ENCODE measurements around the gene SUCO. TPM values are rescaled to one million over a fixed set of nuclear protein-coding genes. Genes with fewer than 3 reads are reported as not detected.

SUCO gene
- polyA plus RNA-seq (2012; rRNA removed) = 5.4 and 7.6 TPM in 2 replicates
- polyA plus RNA-seq (2012; cell fraction: cytosol; rRNA removed) = 8.6 and 9.9 TPM in 2 replicates
- 4.4 and 10.0 TPM in 2 replicates for polyA plus RNA-seq (2012; cell fraction: nucleus; rRNA removed)

- Histone ChIP-seq H3K79me2 (ENCODE audit: insufficient read depth) (peaks cover 49% of the 10 kb centered on the region), H2AFZ (ENCODE audit: low read depth) (peak within 1 kb of the TSS; percentile 96), H3K9me2 (no peaks in the 10 kb centered on the region), H3K27me3 (ENCODE audit: insufficient read depth) (no peaks in the 10 kb centered on the region), H3F3A (replicated peaks; ENCODE audit: insufficient read depth) (peaks cover 10% of the 10 kb centered on the region), H3K27ac (ENCODE audit: low read depth in 2 of 2, low read length in 1 of 2) (peak within 1 kb of the TSS; percentile 86 to 99), H3K4me3 (ENCODE audit: low read depth in 2 of 2, low read length in 1 of 2) (peak within 1 kb of the TSS; percentile 95 to 97), H3K4me2 (peak within 1 kb of the TSS; percentile 91), H4K20me1 (ENCODE audit: insufficient read depth) (peaks cover 40% of the 10 kb centered on the region), H3K4me1 (ENCODE audit: control insufficient read depth in 1 of 2, insufficient read depth in 2 of 2, low read depth in 1 of 2, low read length in 1 of 2) (peaks cover 6 to 33% of the 10 kb centered on the region in 2 experiments; a peak in 3 of 4 replicates), H3K9ac (peak within 1 kb of the TSS; percentile 94), H3K9me3 (no peaks in the 10 kb centered on the region), H3K36me3 (replicated peaks in 1 of 2; ENCODE audit: control insufficient read depth in 1 of 2, insufficient read depth in 2 of 2, low read length in 1 of 2) (no peaks in the 10 kb centered on the region)
- WGBS (ENCODE audit: low lambda C conversion rate) = under 1% methylated on average over 29 of the region's 74 CpGs
- POLR2A ChIA-PET = interaction anchor here (0.6 to 1.5 kb wide), 7 partner anchors 10 to 194 kb away, joined by 3 to 4 read pairs (median 3); no protein-coding TSS in a partner anchor
- DNase-seq = peak; percentile 95
- CTCF ChIA-PET = no interaction called here
- TF ChIP-seq MXI1 (IDR thresholded peaks at IDR 0.05; ENCODE audit: low read depth, low read length) (peak; percentile 75; the same call in 1 of the 2 replicates), GATA2 (CRISPR knock-in tag; IDR thresholded peaks at IDR 0.05) (no peak), GABPA (IDR thresholded peaks at IDR 0.05; ENCODE audit: low read depth) (no peak), IRF3 (IDR thresholded peaks at IDR 0.05; ENCODE audit: low read depth, low read length) (no peak), PBX3 (IDR thresholded peaks at IDR 0.05) (no peak; the same call in none of the 2 replicates), NFIC (IDR thresholded peaks at IDR 0.05; ENCODE audit: borderline replicate concordance) (0 out of 2 replicates have a peak, but pooled peaks have one; percentile 38), TAF1 (IDR thresholded peaks at IDR 0.05; ENCODE audit: borderline replicate concordance, low read depth, low read length) (peak; percentile 78), FOXM1 (IDR thresholded peaks at IDR 0.05; ENCODE audit: low read depth) (no peak), SIN3A (IDR thresholded peaks at IDR 0.05; ENCODE audit: borderline replicate concordance, low read depth, low read length) (peak; percentile 15; the same call in 1 of the 2 replicates), NRF1 (IDR thresholded peaks at IDR 0.05; ENCODE audit: low read depth, low read length) (peak; percentile 88), USF2 (IDR thresholded peaks at IDR 0.05; ENCODE audit: borderline replicate concordance, low read depth, low read length) (no peak), ZBTB33 (IDR thresholded peaks at IDR 0.05; ENCODE audit: borderline replicate concordance, low read depth) (peak; percentile 84; the same call in 1 of the 2 replicates), EZH2phosphoT487 (IDR thresholded peaks at IDR 0.05; ENCODE audit: borderline replicate concordance, low read depth) (no peak), RFX5 (IDR thresholded peaks at IDR 0.05; ENCODE audit: low read length) (peak; percentile 86), USF1 (IDR thresholded peaks at IDR 0.05; ENCODE audit: borderline replicate concordance, low read depth) (no peak), TEAD4 (IDR thresholded peaks at IDR 0.05; ENCODE audit: borderline replicate concordance, insufficient read depth) (no peak), YY1 (IDR thresholded peaks at IDR 0.05; ENCODE audit: low read depth) (peak; percentile 87), REST (IDR thresholded peaks at IDR 0.05; ENCODE audit: low read depth, low read length) (no peak), ELF1 (IDR thresholded peaks at IDR 0.05) (peak; percentile 59), RCOR1 (IDR thresholded peaks at IDR 0.05; ENCODE audit: low read length) (no peak), RAD21 (IDR thresholded peaks at IDR 0.05; ENCODE audit: low read length) (no peak), SMC3 (IDR thresholded peaks at IDR 0.05; ENCODE audit: low read depth, low read length) (no peak)
These were observed at the start of gene SUCO for GRCh38 chr1:172532700-172533512. TSS of gene SUCO (plus strand) at chr1:172533150. CDS start at chr1:172533436, 286 bp downstream.

All from SK-N-SH (cell line).